NCI-H1105 (cell line): ENCODE measurements around the gene AP3D1.
"Not testable (repeated sequence)": the region's sequence is repeated elsewhere in the genome, so short reads cannot be mapped to it uniquely, and the experiment has no call there.

Experiments
- DNase-seq: peaks from one replicate; lab custom pipeline; 2025; lab: John Stamatoyannopoulos, UW

AP3D1 gene

GRCh38 chr19:2149980-2150793 lies 1.2 kb downstream of the AP3D1 start:
- DNase-seq = no peak

GRCh38 chr19:2148482-2149135 lies 2.8 kb downstream of the AP3D1 start:
- DNase-seq = no peak

GRCh38 chr19:2145831-2146241 lies 5.5 kb downstream of the AP3D1 start:
- DNase-seq = no peak

- DNase-seq = no peak
Measured at GRCh38 chr19:2144190-2144589, 7.2 kb downstream of the AP3D1 start.

DNA sequence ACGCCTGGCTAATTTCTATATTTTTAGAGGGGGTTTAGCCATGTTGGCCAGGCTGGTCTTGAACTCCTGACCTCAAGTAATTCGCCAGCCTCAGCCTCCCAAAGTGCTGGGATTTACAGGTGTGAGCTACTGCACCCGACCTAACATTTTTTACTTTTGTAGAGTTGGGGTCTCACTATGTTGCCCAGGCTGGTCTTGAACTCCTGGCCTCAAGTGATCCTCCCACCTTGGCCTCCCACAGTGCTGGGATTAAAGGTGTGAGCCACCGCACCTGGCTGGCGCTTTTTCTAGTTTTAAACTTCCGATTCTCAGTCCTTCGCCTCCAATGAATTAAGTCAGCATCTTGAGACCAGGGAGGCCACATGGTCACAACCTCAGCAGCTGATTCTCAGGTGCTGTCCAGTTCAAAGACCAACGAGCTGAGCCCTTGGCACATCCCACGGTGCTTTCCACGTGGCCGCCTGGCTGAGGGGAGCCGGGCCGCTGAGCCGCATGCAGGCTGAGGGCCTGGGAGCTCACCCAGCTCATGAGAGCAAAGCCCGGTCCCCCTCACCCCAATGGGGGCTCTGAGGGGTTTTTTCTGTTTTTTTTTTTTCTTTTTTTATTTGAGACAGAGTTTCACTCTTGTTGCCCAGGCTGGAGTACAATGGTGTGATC lies 9.1 kb downstream of the AP3D1 start:
- DNase-seq = no peak

DNA sequence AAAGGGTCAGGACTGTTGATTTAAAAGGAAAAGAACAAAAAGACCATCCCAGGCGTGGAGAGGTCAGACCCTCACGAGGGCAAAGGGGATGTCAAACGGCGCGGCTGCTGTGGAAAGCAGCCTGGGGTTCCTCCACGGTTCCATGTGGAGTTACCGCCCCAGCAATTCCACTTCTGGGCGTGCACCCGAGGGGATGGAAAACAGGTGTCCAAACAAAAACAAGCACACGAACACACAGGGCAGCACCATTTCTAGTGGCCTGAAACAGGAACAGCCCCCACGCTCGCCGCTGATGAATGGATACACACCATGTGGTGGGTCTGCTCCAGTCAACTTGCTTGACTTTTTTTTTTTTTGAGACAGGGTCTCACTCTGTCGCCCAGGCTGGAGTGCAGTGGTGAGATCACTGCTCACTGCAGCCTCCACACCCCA lies 11.2 kb downstream of the AP3D1 start:
- no peak for DNase-seq

GRCh38 chr19:2139385-2140137 lies 11.8 kb downstream of the AP3D1 start:
- no peak for DNase-seq

DNA sequence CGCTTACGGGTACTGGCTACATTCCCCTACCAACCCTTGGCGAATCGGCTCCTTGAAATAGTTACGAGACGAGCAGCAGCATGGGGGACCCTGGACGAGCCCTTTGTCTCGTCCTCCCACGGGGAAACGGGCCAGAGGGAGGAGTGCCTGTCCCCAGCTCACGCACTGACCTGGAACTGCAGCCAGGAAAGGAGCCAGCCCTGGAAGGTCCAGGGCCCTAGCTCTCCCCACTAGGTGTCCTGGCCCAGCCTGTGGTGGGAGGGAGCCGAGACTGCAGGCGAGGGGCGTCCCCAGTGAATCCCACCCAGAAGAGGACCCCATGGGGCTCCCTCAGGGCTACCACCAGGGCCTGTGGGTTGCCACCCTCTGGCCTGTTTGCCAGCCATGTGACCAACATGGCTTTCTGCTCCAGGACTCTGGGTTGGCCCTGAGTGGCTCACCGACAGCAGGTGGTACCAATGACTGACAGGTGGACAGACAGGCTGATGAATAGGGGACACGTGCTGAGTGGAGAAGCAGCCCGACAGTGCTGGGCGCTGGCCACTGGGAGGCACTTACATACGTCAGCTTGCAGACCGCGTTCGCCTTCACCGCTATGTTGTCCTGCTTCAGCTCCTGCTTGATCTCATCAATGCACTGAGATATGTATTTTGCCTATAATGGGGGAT lies 13.2 kb downstream of the AP3D1 start:
- no peak for DNase-seq

DNA sequence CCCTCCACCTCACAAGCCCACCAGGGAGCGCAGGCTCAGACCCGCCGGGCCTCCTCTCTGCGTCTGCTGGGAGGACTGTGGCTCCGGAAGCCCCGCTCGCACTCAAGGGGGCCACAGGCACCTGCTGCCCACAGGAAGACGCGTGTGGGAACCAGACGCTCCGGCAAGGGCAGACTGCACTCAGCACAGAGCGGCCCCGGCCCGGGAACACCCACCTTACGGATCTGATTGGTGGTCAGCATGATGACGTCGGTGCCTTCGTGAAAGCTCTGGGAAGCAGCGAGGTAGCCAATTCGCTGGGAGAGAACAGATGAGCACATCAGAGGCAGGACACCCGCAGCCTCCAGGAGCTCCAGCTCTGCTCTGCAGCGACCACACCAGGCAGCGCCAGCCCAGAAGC lies 14.6 kb downstream of the AP3D1 start:
- DNase-seq = no peak

DNA sequence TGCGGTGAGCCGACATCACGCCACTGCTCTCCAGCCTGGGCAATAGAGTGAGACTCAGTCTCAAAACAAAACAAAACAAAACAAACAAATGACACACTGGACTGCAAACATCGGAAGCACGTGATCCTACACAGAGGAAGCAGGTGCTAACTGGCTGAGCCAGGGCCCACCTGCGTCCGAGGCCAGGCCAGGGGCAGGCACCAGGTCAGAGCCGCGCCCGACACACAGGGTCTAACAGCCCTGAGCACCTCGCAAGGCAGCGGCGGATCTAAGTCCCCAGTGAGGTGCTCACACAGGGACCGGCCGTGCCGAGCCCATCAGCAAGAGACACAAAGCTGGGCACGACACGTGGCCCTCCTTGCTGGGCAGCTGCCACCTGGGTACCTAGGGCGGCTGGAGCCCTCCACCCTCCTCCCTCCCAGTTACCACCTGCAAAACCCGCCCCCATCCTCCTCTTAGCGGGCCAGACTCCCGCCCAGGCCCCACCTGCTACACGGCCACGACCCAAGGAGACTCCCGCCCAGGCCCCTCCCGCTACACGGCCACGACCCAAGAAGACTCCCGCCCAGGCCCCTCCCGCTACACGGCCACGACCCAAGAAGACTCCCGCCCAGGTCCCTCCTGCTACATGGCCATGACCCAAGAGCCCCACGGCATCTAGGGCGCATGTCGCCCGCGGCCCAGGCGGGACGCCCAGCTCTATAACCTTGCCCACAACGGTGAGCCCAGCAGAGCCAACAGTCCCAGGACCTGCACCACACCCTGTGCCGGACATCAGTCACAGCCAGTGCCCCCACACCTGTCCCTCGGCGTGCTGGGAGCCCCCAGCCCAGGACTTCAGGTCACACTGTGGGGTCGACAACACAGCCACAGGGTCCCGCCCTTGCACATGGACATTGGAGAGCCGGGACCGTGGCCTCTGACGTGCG lies 15.6 kb downstream of the AP3D1 start:
- no peak for DNase-seq

GRCh38 chr19:2132731-2133490 lies 18.5 kb downstream of the AP3D1 start:
- DNase-seq = no peak

DNA sequence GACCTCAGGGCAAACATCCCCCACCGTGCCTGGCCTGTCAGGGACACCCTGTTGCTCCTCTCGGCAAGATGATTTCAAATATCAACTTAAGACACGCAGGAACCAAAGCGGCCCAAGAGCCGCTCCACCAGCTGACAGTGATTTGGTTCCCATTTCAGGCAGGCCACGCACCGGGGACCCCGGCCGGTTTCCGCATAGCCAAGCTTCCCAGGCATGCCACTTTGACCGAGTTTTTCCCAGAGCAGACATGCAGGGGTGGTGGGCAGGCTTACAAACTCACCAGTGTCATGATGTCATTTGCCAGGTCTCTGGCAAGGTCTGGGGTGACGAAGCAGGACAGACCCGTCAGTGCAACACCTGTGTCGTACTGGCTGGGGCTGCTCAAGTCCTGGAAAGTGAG lies 19.2 kb downstream of the AP3D1 start:
- no peak for DNase-seq

- DNase-seq = not testable (repeated sequence)
Measured at GRCh38 chr19:2131012-2131975, 20.1 kb downstream of the AP3D1 start.

- no peak for DNase-seq
Measured at GRCh38 chr19:2129892-2130770, 21.2 kb downstream of the AP3D1 start.

GRCh38 chr19:2129486-2129885 lies 21.9 kb downstream of the AP3D1 start:
- no peak for DNase-seq

DNA sequence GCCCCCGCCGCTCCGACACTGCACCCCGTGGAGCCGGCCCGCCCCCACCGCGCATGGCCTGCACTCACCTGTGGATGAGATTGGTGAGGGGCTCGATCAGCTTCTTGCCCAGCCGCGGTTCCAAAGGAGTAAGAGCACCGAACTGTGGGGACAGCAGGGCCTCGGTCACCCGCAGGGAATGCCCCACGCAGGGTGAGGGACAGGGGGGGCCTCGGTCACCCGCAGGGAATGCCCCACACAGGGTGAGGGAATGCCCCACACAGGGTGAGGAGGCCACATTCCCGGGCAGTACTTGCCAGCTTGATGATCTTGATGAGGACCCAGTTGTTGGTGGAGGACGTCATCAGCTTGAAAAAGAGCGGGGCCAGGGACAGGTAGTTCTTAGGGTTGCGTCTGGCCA lies 22.3 kb downstream of the AP3D1 start:
- DNase-seq = no peak

DNA sequence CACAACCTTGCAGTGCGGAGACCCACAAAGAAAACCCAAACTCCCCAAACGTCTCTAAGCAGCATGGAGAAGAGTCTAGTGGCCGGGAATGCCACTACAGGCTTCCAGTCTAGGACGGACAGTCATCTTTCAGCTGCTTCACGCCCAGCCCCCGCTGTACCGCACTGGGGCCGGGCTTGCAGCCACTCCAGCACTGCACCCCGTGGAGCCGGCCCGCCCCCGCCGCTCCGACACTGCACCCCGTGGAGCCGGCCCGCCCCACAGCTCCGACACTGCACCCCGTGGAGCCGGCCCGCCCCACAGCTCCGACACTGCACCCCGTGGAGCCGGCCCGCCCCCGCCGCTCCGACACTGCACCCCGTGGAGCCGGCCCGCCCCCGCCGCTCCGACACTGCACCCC lies 23.1 kb downstream of the AP3D1 start:
- DNase-seq = not testable (repeated sequence)

DNA sequence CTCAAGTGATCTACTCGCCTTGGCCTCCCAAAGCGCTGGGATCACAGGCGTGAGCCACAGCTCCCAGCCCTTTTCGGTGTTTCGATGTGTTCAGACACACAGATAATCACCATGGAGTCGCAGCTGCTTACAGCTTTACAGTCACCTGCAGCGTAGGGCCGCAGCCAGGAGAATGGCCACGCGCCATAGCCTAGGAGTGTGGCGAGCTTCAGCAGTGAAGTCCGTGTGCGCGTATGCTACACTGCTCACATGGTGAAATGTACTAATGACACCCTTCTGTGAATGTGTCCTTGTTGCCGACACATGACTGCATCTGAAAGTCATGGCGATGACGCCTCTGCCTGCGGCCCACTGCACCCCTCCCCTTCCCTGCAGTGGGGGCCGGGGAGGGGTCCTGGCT lies 23.6 kb downstream of the AP3D1 start:
- no peak for DNase-seq
